HepG2 (cell line): ENCODE measurements around the gene UBE4A. TPM values are rescaled to one million over a fixed set of nuclear protein-coding genes. Genes with fewer than 3 reads are reported as not detected.

ENCODE experiments used
- ATAC-seq: fragments of 200-7000 bp; cut with Tn5 transposase; 3 replicates; pipeline ENCODE4 v1.9.1; 2020; ENCODE audit warnings: mild to moderate bottlenecking, moderate library complexity
- BruUV-seq: library from RNA; stranded (reverse); fragments of 400-500 nt; replicated peaks from 2 replicates; lab custom pipeline; 2021; lab: Mats Ljungman, UMichigan
- CTCF ChIA-PET: fragments of 300-600 bp; formaldehyde crosslinking; extraction: SDS; loops from one replicate; lab custom pipeline; 2021; ENCODE audit warnings: low total read pairs, inconsistent platforms, low intra/inter-chr PET ratio; lab: Yijun Ruan, JAX
- POLR2A ChIA-PET: fragments of 350-600 bp; sonication (Branson Sonifier 250); formaldehyde crosslinking; loops from one replicate; lab custom pipeline; 2020; ENCODE audit warnings: antibody characterized with exemption, inconsistent platforms; lab: Yijun Ruan, JAX
- DNase-seq: peaks from one replicate; pipeline ENCODE4 v3.0.0-alpha.2; 2015; ENCODE audit warnings: low spot score
- FAIRE-seq: peaks from 3 replicates; lab custom pipeline; 2011; peaks lifted over from hg19 to GRCh38; lab: Jason Lieb, UNC
- H2AFZ ChIP-seq: one replicate; pipeline ENCODE4 v1.6.1; 2011; ENCODE audit warnings: low read length, inconsistent platforms
- H3K27ac ChIP-seq: fragments of 300-600 bp; 3 replicates; pipeline ENCODE4 v1.8.0; 2011; ENCODE audit warnings: mixed run types, mild to moderate bottlenecking, mixed read lengths, low read length, inconsistent platforms; ENCODE audit not compliant: insufficient read depth; ENCODE audit errors: extremely low read length
- H3K27me3 ChIP-seq, 2 experiments: fragments of 200-600 bp in 1 of 2; 2 replicates in 1 of 2; 3 replicates in 1 of 2; pipeline versions ENCODE4 v1.6.0 to v1.8.0; 2011; ENCODE audit warnings: low read length in 2 of 2, mild to moderate bottlenecking in 2 of 2, moderate library complexity in 2 of 2, inconsistent platforms in 1 of 2; ENCODE audit not compliant: insufficient read depth in 2 of 2, control insufficient read depth in 1 of 2
- H3K36me3 ChIP-seq, 2 experiments: fragments of 200-600 bp in 1 of 2; replicated peaks in 1 of 2; 2 replicates in 1 of 2; 3 replicates in 1 of 2; pipeline versions ENCODE4 v1.5.1 to v1.8.0; 2011; ENCODE audit warnings: low read length in 2 of 2, inconsistent platforms in 1 of 2; ENCODE audit not compliant: insufficient read depth in 2 of 2, control insufficient read depth in 1 of 2
- H3K4me1 ChIP-seq: 2 replicates; pipeline ENCODE4 v1.5.1; 2012; ENCODE audit warnings: low read length, inconsistent platforms; ENCODE audit not compliant: insufficient read depth
- H3K4me2 ChIP-seq: 2 replicates; pipeline ENCODE4 v1.6.0; 2011; ENCODE audit warnings: low read depth, low read length, inconsistent platforms
- H3K4me3 ChIP-seq, 3 experiments: fragments of 200-600 bp in 1 of 3; sonication (generic), shearing (Covaris generic) in 1 of 3; replicated peaks in 1 of 3; 2 replicates each; pipeline ENCODE4 v1.5.1; 2011 to 2016; ENCODE audit warnings: low read length in 3 of 3, inconsistent platforms in 2 of 3, low read depth in 2 of 3, mild to moderate bottlenecking in 2 of 3, control low read depth in 1 of 3, mixed read lengths in 1 of 3; ENCODE audit not compliant: insufficient read depth in 1 of 3
- H3K79me2 ChIP-seq: one replicate; pipeline ENCODE4 v1.6.1; 2011; ENCODE audit warnings: low read length, inconsistent platforms; ENCODE audit not compliant: insufficient read depth
- H3K9ac ChIP-seq: 2 replicates; pipeline ENCODE4 v1.6.0; 2011; ENCODE audit warnings: mild to moderate bottlenecking, low read depth, low read length, inconsistent platforms; ENCODE audit not compliant: insufficient read depth
- H3K9me3 ChIP-seq: 2 replicates; pipeline ENCODE4 v1.5.1; 2012; ENCODE audit warnings: mild to moderate bottlenecking, low read length
- H4K20me1 ChIP-seq: 2 replicates; pipeline ENCODE4 v1.6.0; 2011; ENCODE audit warnings: inconsistent platforms, mild to moderate bottlenecking, low read length, moderate library complexity; ENCODE audit not compliant: insufficient read depth
- AGO2 ChIP-seq: fragments of 200-400 bp; formaldehyde crosslinking; optimal IDR thresholded peaks from 2 replicates; pipeline ENCODE3; 2017; ENCODE audit warnings: mild to moderate bottlenecking, low read depth, low read length, moderate library complexity
- FOXO1 ChIP-seq: sonication (generic); formaldehyde crosslinking; IDR thresholded peaks from 2 replicates; pipeline ENCODE4 v1.4.0; 2020; ENCODE audit warnings: missing genetic modification reagents
- FOXP1 ChIP-seq, 2 experiments: fragments of 450-650 bp in 1 of 2; IDR thresholded peaks; 2 replicates each; pipeline ENCODE4 v1.6.1; 2017 to 2018; ENCODE audit warnings: antibody characterized with exemption in 1 of 2
- JARID2 ChIP-seq: sonication (generic); formaldehyde crosslinking; IDR thresholded peaks from 2 replicates; pipeline ENCODE4 v1.8.1; 2023; ENCODE audit warnings: missing genetic modification reagents, inconsistent platforms; ENCODE audit not compliant: insufficient replicate concordance
- STAG1 ChIP-seq: sonication (generic); formaldehyde crosslinking; IDR thresholded peaks from 2 replicates; pipeline ENCODE4 v1.4.0; 2020; ENCODE audit warnings: missing genetic modification reagents
- ZIK1 ChIP-seq: sonication (generic); formaldehyde crosslinking; IDR thresholded peaks from 2 replicates; pipeline ENCODE4 v1.5.0; 2020; ENCODE audit warnings: mild to moderate bottlenecking, low read depth, missing genetic modification reagents, borderline replicate concordance
- ZNF160 ChIP-seq: sonication (generic); formaldehyde crosslinking; IDR thresholded peaks from 2 replicates; pipeline ENCODE4 v1.8.0; 2022; ENCODE audit warnings: mild to moderate bottlenecking, inconsistent platforms, missing genetic modification reagents
- ZNF260 ChIP-seq: sonication (generic); formaldehyde crosslinking; IDR thresholded peaks from 2 replicates; pipeline ENCODE4 v1.4.0; 2020; ENCODE audit warnings: missing genetic modification reagents, low read depth, mild to moderate bottlenecking, borderline replicate concordance
- ZNF362 ChIP-seq: sonication (generic); formaldehyde crosslinking; IDR thresholded peaks from 2 replicates; pipeline ENCODE4 v1.4.0; 2020; ENCODE audit warnings: missing genetic modification reagents, mild to moderate bottlenecking, borderline replicate concordance
- ZNF484 ChIP-seq: sonication (generic); formaldehyde crosslinking; IDR thresholded peaks from 2 replicates; pipeline ENCODE4 v1.5.1; 2020; ENCODE audit warnings: mild to moderate bottlenecking, low read depth, missing genetic modification reagents, borderline replicate concordance
- ZNF746 ChIP-seq: sonication (generic); formaldehyde crosslinking; IDR thresholded peaks from 2 replicates; pipeline ENCODE4 v1.8.0; 2022; ENCODE audit warnings: mild to moderate bottlenecking, missing genetic modification reagents
- WGBS: methylation state at CpG from one replicate; pipeline ENCODE4 v1.1.6; 2017; ENCODE audit warnings: low lambda C conversion rate; 5-methylcytosine and 5-hydroxymethylcytosine counted together
- in situ Hi-C: cut with HindIII; loops from 2 replicates; pipeline ENCODE4 v1.10.0; 2017; ENCODE audit warnings: low pct_unique_long_range_greater_than_20kb; ENCODE audit not compliant: extremely low pct_ligation_motif_present
- intact Hi-C: fragments of 100-400 bp; cut with micrococcal nuclease; formaldehyde crosslinking; loops from one replicate; pipeline ENCODE4 v1.10.0; 2022; ENCODE audit not compliant: unreplicated experiment
- polyA plus RNA-seq, 8 experiments: library from polyadenylated mRNA; depleted of rRNA in 3 of 8; stranded (reverse) in 7 of 8; unstranded in 1 of 8; fragments of >200 nt; fragmentation: Illumina TruSeq in 4 of 8; extraction: Trizol in 4 of 8; gene quantifications; 2 replicates each; pipeline versions ENCODE4 v1.2.1 to v1.2.3, GENCODE V29; 2011 to 2016; ENCODE audit warnings: low read depth in 4 of 8, missing spikeins in 1 of 8, mixed read lengths in 1 of 8; ENCODE audit not compliant: insufficient read depth in 1 of 8
- total RNA-seq, 5 experiments: library from RNA; depleted of rRNA; stranded (reverse); fragments of >200 nt; fragmentation: Illumina TruSeq; extraction: Trizol; gene quantifications; 2 replicates each; pipeline ENCODE4 v1.2.3, GENCODE V29; 2016; ENCODE audit warnings: low read depth in 1 of 5
- TF ChIP-seq, protein P1 (sequence below): sonication (generic); formaldehyde crosslinking; IDR thresholded peaks from 2 replicates; pipeline ENCODE4 v1.4.0; 2020; ENCODE audit warnings: missing genetic modification reagents
- TF ChIP-seq, protein P2 (sequence below): sonication (generic); formaldehyde crosslinking; IDR thresholded peaks from 2 replicates; pipeline ENCODE4 v1.5.1; 2020; ENCODE audit warnings: mild to moderate bottlenecking, missing genetic modification reagents, moderate library complexity

The UBE4A gene
- total and polyA plus RNA-seq, 2 of the 13 experiments (the other 11 are each of a cell fraction or from before 2014, with no cell fraction given): 15.1 to 32.7 TPM

- TF ChIP-seq ZNF362 (peak; percentile 52; the same call in 1 of the 2 replicates), ZIK1 (CRISPR knock-in tag) (no peak), FOXP1 (IDR thresholded peaks at IDR 0.05) (no peak), FOXP1 (CRISPR knock-in tag; IDR thresholded peaks at IDR 0.05) (no peak), JARID2 (CRISPR knock-in tag) (no peak), STAG1 (CRISPR knock-in tag) (peak; percentile 32; the same call in 1 of the 2 replicates)
These were observed 6.2 kb upstream of the UBE4A start (continued) for GRCh38 chr11:118353084-118353710.

DNA sequence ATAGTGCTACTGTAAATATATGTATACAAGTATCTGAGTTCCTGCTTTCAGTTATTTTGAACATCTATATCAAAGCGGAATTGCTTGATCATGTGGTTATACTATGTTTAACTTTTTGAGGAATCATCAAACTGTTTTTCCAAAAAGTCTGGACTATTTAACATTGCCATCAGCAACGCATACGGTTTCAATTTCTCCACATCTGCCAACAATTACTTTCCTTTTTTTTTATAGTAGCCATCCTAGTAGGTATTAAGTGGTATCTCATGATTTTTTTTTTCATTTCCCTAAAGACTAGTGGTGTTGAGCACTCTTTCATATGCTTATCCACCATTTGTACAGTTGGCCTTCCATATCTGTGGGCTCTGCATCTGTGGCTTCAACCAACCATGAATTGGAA, 1.3 kb upstream of the UBE4A start:
- POLR2A ChIA-PET: no interaction called here
- in situ Hi-C loops: loop anchor here (10.0 kb wide), 1 partner anchor 163 kb away; no protein-coding TSS in a partner anchor

More for the DNA sequence above, 1.3 kb upstream of the UBE4A start:
- Histone ChIP-seq H3K4me1 (peaks cover 29% of the 10 kb centered on the region), H3K27me3 (no peaks in the 10 kb centered on the region; a peak in 1 of 5 replicates), H3K4me2 (no peak overlapping the region), H4K20me1 (no peaks in the 10 kb centered on the region), H2AFZ (no peak overlapping the region), H3K79me2 (peaks cover 36% of the 10 kb centered on the region), H3K9me3 (no peaks in the 10 kb centered on the region), H3K9ac (no peak overlapping the region), H3K36me3 (peaks cover 0 to 3% of the 10 kb centered on the region in 2 experiments; a peak in 2 of 5 replicates), H3K27ac (no peak overlapping the region), H3K4me3 (no peak overlapping the region)
- no peak for FAIRE-seq
- ATAC-seq: no peak
- no peak for DNase-seq
- WGBS: 67% methylated on average over 3 of the region's 3 CpGs
- BruUV-seq: no TSS peak
- CTCF ChIA-PET: no interaction called here
- TF ChIP-seq ZNF484 (CRISPR knock-in tag) (no peak), ZNF260 (CRISPR knock-in tag) (no peak), AGO2 (no peak), ZNF160 (CRISPR knock-in tag) (no peak), ZNF746 (CRISPR knock-in tag) (no peak), FOXO1 (CRISPR knock-in tag) (no peak)
- TF ChIP-seq, protein P1, sequence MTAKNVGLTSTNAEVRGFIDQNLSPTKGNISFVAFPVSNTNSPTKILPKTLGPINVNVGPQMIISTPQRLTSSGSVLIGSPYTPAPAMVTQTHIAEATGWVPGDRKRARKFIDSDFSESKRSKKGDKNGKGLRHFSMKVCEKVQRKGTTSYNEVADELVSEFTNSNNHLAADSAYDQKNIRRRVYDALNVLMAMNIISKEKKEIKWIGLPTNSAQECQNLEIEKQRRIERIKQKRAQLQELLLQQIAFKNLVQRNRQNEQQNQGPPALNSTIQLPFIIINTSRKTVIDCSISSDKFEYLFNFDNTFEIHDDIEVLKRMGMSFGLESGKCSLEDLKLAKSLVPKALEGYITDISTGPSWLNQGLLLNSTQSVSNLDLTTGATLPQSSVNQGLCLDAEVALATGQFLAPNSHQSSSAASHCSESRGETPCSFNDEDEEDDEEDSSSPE (CRISPR knock-in tag): no peak
- TF ChIP-seq, protein P2, sequence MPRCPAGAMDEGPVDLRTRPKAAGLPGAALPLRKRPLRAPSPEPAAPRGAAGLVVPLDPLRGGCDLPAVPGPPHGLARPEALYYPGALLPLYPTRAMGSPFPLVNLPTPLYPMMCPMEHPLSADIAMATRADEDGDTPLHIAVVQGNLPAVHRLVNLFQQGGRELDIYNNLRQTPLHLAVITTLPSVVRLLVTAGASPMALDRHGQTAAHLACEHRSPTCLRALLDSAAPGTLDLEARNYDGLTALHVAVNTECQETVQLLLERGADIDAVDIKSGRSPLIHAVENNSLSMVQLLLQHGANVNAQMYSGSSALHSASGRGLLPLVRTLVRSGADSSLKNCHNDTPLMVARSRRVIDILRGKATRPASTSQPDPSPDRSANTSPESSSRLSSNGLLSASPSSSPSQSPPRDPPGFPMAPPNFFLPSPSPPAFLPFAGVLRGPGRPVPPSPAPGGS: no peak
- intact Hi-C loops: no loop called here
